ENCODE results near the gene POU4F1. TPM values are rescaled to one million over a fixed set of nuclear protein-coding genes. Genes with fewer than 3 reads are reported as not detected.

Gene POU4F1
- total and polyA plus RNA-seq, 7 donors = 0.07 TPM; not detected in 6

DNA sequence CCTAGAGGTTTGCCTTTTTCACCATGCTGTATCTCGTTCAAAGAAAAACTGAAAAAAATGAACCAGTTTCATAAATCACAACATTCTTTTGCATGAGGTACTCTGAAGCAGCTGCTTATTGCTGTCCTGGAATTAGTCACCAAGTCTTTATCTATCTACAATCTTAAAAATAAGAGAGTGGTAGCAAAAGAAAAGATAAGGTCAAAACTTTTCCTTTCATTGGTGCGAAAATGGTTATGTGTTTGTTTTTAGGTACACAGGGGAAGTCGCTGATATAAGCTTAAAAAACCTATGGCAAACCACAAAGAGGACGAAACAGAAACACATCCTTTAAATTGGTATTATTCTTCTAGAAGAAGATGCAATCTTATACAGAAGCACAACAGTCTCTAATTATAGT is 34.9 kb upstream of the POU4F1 start:
- intact Hi-C loops (cut with DNase I) = no loop called here
- no peaks in the 10 kb centered on the region for H3K27me3 ChIP-seq
- peaks cover 5 to 80% (median 12%) of the 10 kb centered on the region in 4 donors for H3K36me3 ChIP-seq
- H3K27ac ChIP-seq = no peak overlapping the region
- TF ChIP-seq POLR2AphosphoS5 (IDR thresholded peaks at IDR 0.05) = no peak
- TF ChIP-seq POLR2A (IDR thresholded peaks at IDR 0.05) = no peak
- TF ChIP-seq EP300 (IDR thresholded peaks at IDR 0.05) = no peak
- TF ChIP-seq, protein P1, sequence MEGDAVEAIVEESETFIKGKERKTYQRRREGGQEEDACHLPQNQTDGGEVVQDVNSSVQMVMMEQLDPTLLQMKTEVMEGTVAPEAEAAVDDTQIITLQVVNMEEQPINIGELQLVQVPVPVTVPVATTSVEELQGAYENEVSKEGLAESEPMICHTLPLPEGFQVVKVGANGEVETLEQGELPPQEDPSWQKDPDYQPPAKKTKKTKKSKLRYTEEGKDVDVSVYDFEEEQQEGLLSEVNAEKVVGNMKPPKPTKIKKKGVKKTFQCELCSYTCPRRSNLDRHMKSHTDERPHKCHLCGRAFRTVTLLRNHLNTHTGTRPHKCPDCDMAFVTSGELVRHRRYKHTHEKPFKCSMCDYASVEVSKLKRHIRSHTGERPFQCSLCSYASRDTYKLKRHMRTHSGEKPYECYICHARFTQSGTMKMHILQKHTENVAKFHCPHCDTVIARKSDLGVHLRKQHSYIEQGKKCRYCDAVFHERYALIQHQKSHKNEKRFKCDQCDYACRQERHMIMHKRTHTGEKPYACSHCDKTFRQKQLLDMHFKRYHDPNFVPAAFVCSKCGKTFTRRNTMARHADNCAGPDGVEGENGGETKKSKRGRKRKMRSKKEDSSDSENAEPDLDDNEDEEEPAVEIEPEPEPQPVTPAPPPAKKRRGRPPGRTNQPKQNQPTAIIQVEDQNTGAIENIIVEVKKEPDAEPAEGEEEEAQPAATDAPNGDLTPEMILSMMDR (IDR thresholded peaks at IDR 0.05) = no peak
- no peak for DNase-seq
- whole genome bisulfite sequencing, 2 donors = 79 to 85% methylated on average over 4 of the region's 4 CpGs
- no peaks in the 10 kb centered on the region for H3K9me3 ChIP-seq
- H3K4me1 ChIP-seq = no peaks in the 10 kb centered on the region
- H3K4me3 ChIP-seq = no peak overlapping the region

DNA sequence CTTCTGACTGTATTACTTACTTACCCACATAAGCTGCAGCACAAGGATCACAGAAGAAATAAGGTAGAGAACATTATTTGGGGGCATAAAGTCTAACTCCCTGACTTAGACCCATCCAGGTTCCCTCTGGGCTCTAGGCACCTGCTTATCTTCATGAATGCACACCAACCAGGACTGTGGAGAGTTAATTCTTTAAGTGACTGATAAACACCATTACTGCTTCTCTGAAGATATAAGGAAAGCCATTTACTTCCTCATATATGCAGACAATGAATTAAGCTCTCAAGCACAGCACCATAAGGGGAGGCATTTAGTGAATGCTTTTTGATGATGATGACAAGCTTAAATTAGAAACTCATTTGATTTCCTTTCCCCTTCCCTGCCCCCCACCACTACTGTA is 33.1 kb upstream of the POU4F1 start:
- no peak overlapping the region for H3K27ac ChIP-seq
- peaks cover 5 to 81% (median 15%) of the 10 kb centered on the region in 4 donors for H3K36me3 ChIP-seq
- TF ChIP-seq, protein P1 (IDR thresholded peaks at IDR 0.05) = no peak
- no peak for TF ChIP-seq POLR2A (IDR thresholded peaks at IDR 0.05)
- no peak for TF ChIP-seq EP300 (IDR thresholded peaks at IDR 0.05)
- H3K4me3 ChIP-seq = no peak overlapping the region
- intact Hi-C loops (cut with DNase I) = no loop called here
- H3K9me3 ChIP-seq = no peaks in the 10 kb centered on the region
- H3K27me3 ChIP-seq = no peaks in the 10 kb centered on the region
- H3K4me1 ChIP-seq = no peaks in the 10 kb centered on the region
- no peak for DNase-seq

DNA sequence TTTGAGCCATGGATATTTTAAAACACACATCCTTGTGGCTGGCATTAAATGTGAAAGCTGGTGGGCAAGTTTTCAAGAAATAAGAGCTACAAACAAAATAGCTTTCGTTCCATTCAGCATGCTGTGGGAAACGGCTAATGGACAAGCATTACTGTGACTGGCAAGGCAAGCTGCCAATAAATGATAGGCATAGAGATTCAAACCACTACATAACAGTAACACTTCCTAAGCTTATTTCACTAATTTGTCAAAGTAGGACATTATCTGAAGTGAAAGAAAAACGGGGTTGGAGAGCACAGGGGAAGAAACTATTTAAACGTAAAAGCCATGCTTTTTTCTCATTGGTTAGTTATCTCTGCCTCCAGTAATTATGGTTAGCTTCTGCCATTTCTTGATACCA is 29.6 kb upstream of the POU4F1 start:
- H3K27me3 ChIP-seq = no peaks in the 10 kb centered on the region
- WGBS, 2 donors = 90 to 94% methylated on average over 4 of the region's 4 CpGs
- intact Hi-C loops (cut with DNase I) = no loop called here
- H3K36me3 ChIP-seq = peaks cover under 1 to 74% (median 9%) of the 10 kb centered on the region in 4 donors
- no peaks in the 10 kb centered on the region for H3K4me1 ChIP-seq
- H3K27ac ChIP-seq = no peak overlapping the region
- DNase-seq = no peak
- H3K4me3 ChIP-seq = no peak overlapping the region
- TF ChIP-seq POLR2AphosphoS5 (IDR thresholded peaks at IDR 0.05) (no peak), EP300 (IDR thresholded peaks at IDR 0.05) (no peak), POLR2A (IDR thresholded peaks at IDR 0.05) (no peak)
- TF ChIP-seq, protein P1 (IDR thresholded peaks at IDR 0.05) = no peak
- no peaks in the 10 kb centered on the region for H3K9me3 ChIP-seq

DNA sequence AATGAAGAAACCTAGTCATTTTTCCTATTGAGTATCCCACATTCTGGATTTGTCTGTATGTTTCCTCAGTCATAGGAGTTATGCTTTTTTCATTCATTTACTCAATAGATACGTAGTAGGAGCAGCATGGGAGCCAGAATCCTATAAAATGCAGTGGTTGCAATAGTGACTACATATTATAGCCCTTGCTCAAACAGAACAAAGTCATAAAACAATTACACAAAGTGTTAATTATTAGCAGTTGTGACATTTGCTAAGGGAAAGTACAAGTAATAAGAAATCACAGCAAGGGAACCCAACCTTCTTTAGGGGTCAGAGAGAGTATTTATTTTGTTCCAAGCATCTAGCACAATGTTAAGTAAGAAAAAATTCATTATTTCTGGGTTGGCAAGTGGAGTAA is 27.7 kb upstream of the POU4F1 start:
- intact Hi-C loops (cut with DNase I) = no loop called here
- 33 to 62% methylated on average over 1 of the region's 1 CpG for WGBS, 2 donors
- H3K4me1 ChIP-seq = no peaks in the 10 kb centered on the region
- no peaks in the 10 kb centered on the region for H3K27me3 ChIP-seq
- H3K4me3 ChIP-seq = no peak overlapping the region
- no peak for DNase-seq
- H3K36me3 ChIP-seq = peaks cover 0 to 68% (median 6%) of the 10 kb centered on the region in 4 donors
- no peak overlapping the region for H3K27ac ChIP-seq
- no peaks in the 10 kb centered on the region for H3K9me3 ChIP-seq
- TF ChIP-seq, protein P1 (IDR thresholded peaks at IDR 0.05) = no peak
- no peak for TF ChIP-seq POLR2AphosphoS5 (IDR thresholded peaks at IDR 0.05)
- TF ChIP-seq POLR2A (IDR thresholded peaks at IDR 0.05) = no peak
- no peak for TF ChIP-seq EP300 (IDR thresholded peaks at IDR 0.05)

DNA sequence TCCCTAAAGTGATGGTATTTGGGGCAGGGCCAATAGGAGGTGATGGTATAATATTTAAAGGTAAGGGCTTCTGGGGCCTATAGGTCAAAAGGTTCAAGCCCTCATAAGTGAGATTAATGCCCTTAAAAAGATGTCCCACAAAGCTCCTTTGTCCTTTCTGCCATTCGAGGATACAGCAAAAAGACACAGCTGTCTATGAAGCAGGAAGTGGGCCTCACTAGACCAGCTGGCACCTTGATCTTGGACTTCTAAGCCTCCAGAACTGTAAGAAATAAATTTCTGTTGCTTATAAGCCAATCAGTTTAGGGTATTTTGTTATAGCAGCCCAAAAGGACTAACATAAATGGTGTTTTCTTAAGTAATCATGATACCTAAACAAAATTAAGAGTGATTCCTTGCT is 27.2 kb upstream of the POU4F1 start:
- H3K36me3 ChIP-seq = peaks cover 0 to 68% (median 6%) of the 10 kb centered on the region in 4 donors

More for the DNA sequence above, 27.2 kb upstream of the POU4F1 start:
- Histone ChIP-seq H3K4me3 (no peak overlapping the region), H3K27ac (no peak overlapping the region), H3K27me3 (no peaks in the 10 kb centered on the region), H3K4me1 (no peaks in the 10 kb centered on the region), H3K9me3 (no peaks in the 10 kb centered on the region)
- TF ChIP-seq EP300 (IDR thresholded peaks at IDR 0.05) (no peak), POLR2AphosphoS5 (IDR thresholded peaks at IDR 0.05) (no peak), POLR2A (IDR thresholded peaks at IDR 0.05) (no peak)
- TF ChIP-seq, protein P1 (IDR thresholded peaks at IDR 0.05) = no peak
- 41 to 56% methylated on average over 1 of the region's 1 CpG for WGBS, 2 donors
- DNase-seq = no peak
- intact Hi-C loops (cut with DNase I) = no loop called here

All from sigmoid colon (tissue), 7 donors.